ENCODE data around the gene TRPV3.
"Not testable (repeated sequence)": the region's sequence is repeated elsewhere in the genome, so short reads cannot be mapped to it uniquely, and the experiment has no call there.

The TRPV3 gene

DNA sequence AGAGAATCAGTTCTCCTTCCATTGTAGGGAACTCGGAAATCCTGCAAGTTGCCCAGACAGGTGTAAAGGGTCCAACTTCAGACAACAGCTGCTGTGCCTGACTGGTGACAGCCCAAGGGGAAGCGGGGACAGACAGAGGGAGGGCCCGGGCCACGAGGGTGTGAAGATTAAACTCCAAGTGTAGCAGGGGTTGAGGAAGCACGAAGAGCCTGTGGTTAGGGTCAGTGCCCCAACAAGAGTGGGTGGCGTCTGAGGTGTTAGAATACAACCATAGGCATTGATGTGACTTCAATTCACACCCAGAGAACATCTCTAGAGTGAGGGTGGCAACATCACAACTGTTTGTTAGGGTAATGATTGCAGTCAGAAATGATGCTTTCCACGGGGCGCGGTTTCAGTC, 42.7 kb downstream of the TRPV3 start:
- no peak for DNase-seq

GRCh38 chr17:3514167-3514566, 43.4 kb downstream of the TRPV3 start:
- not testable (repeated sequence) for DNase-seq

- DNase-seq = no peak
These were observed 44.1 kb downstream of the TRPV3 start for GRCh38 chr17:3513305-3514035.

DNA sequence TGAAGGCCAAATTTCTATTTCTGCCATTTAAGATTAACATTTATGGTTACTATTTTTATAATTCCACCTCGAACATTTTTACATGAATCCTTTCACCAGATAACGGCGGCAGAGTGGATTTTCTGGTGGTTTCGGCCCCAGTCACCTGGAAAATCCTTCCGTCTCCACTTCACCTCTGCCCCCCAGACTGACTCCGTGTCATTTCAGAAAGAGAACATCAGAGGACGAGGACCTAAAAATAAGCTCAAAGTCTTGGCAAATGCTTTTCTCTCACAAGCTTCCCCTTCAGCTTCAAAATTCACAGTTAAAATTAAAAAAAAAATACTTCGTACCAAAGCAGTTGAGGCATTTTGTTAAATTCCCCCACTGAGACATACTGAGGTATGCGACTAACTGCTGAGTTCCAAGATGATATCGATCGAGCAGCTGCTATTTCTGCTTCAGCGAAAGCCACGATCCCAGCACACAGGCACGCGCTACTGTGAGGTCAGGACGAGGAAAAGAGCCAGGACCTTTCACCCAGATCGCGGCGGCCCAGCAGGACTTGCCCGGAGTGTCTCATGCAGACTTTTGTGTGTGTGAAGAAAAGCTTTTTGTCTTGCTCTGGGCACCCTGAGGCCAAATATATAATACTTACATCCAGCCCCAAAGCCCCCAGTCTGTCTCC, 45.0 kb downstream of the TRPV3 start:
- no peak for DNase-seq

DNA sequence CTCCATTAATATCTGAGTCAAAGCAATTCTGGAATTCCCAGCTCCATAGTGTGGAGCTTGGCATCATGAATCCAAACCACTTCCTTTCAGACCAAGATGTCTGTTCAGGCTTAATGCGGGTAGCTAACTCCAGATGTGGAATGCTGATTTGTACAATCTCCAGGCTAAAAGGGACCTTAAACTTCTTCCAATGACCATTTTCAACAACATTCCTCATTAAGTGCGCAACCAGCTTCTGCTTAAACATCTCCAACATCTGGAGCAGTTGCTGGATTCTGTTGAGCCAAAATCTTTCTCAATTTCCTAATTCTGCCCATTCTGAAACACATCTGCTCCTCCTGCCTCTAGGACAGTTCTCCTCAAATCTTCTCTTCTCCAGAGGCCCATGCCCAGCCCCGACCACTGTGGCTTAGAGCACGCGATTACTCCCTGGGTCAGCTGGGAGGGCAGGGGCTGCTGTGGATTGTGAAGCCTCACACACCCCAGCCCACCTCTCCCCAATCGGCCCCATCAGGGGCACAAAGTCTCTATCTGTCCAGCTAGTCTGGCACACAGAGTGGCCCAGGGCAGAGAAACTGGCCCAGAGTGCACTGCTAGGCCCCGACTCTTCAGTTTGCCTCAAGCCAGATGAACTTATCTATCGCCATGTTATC, 45.6 kb downstream of the TRPV3 start:
- DNase-seq = no peak

GRCh38 chr17:3510090-3510489, 47.5 kb downstream of the TRPV3 start:
- DNase-seq = no peak

GRCh38 chr17:3507869-3508268, 49.7 kb downstream of the TRPV3 start:
- DNase-seq = no peak

GRCh38 chr17:3507071-3507470, 50.5 kb downstream of the TRPV3 start:
- DNase-seq = no peak

GRCh38 chr17:3506054-3506453, 51.6 kb downstream of the TRPV3 start:
- no peak for DNase-seq

DNA sequence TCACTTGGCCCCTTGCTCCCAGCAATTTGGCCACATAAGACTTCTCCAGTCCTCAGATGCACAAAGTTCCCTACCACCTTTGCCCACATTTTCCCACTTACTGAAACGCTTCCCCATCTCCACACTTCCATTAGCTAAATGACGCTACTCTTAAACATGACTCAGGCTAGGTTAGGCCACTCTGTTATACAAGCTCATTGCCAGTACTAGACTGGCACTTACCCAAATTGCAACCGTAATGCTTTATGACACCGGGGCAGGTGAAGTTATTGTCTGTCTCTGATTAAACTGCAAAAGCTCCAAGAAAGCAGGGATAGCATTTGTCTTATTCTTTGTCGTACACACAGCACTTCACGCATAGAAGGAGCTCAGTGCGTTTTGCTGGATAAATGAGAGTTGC, 52.6 kb downstream of the TRPV3 start:
- no peak for DNase-seq

DNA sequence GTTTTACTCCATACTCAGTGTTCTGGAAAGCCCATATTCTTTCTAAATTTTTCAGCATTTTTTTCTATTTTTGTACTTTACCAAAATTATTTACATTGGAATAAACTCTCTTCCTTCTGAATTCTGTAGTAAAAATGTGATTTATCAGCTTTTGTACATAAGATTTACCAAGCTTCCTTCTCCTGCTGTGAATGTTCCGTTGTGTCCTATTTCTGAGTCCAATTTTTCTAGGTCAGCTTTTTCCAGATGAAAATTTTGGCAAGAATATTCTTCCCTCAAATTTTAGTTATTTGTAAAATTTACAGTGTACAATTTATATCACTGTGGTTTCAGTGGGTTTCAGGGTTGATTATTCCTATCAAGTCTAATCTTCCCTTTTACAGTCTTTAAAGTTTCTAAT, 54.3 kb downstream of the TRPV3 start:
- DNase-seq = no peak

DNA sequence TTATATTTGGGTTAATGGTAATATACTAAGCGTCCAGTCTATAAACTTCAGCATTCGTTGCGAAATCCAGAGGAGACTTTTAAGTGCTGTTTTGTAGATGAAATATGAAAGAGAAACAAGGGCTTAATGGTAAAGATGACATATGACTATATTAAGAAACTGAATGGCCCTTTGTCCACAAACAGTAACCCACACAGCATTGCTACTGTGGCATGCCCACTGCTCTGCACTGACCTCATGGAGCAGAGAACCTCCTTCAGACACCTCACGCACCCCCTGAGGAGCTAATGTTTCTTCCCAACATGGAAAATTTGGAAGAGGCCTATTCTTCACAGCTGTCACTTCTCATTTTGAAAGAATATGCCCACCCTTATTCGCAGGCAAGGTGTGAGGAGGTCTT, 55.1 kb downstream of the TRPV3 start:
- DNase-seq = no peak

DNA sequence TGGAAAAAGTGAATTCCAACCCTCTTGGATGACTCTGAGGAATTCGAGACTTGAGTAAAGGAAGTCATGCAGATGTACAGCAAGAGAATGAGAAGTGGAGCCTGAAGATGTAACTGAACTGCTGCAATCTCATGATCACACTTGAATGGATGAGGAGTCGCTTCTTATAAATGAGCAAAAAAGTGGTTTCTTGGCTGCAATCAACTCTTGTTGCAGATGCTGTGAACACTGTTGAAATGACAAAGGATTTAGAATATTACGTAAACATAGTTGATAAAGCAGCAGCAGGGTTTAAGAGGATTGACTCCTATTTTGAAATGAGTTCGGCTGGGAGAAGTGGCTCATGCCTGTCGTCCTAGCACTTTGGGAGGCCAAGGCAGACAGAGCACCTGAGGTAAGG, 56.3 kb downstream of the TRPV3 start:
- no peak for DNase-seq

GRCh38 chr17:3497101-3497500, 60.5 kb downstream of the TRPV3 start:
- no peak for DNase-seq

- no peak for DNase-seq
These were observed 72.0 kb downstream of the TRPV3 start for GRCh38 chr17:3485481-3486068.

GRCh38 chr17:3482852-3483251, 74.8 kb downstream of the TRPV3 start:
- no peak for DNase-seq

GRCh38 chr17:3479988-3480387, 77.6 kb downstream of the TRPV3 start:
- DNase-seq = no peak

DNA sequence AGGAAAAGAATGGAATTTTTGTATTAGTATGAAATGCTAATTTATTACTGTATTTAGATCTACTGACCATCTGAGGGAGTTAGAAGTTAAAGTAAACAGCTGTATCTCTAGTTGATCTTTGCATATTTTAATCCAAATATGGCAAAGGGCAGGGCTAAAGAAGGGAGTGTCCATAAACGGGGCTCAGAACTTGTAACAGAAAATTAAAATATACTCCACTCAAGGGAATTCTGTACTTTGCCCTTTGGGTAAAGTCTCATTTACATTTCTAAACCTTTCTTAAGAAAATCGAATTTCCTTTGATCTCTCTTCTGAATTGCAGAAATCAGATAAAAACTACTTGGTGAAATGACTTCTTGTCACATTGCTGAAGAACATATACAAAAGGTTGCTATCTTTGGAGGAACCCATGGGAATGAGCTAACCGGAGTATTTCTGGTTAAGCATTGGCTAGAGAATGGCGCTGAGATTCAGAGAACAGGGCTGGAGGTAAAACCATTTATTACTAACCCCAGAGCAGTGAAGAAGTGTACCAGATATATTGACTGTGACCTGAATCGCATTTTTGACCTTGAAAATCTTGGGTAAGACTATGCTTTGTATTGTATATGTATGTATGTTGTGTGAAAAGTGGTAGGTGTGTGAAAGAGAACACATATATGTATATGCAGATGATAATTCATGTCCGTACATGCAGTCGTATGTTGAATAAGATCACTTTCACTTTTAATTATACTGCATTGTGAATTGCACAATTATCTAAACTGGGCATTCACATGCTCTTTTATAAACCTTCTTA, 81.6 kb downstream of the TRPV3 start, which contains the start of gene ASPA:
ASPA (plus strand) TSS at position 186 of the 799 bp plus-strand sequence; CDS start at position 349, 163 bp downstream.
- no peak for DNase-seq

GRCh38 chr17:3475251-3475685, 82.3 kb downstream of the TRPV3 start:
- DNase-seq = no peak

GRCh38 chr17:3474212-3474611, 83.4 kb downstream of the TRPV3 start:
- no peak for DNase-seq

GRCh38 chr17:3472137-3472536, 85.5 kb downstream of the TRPV3 start:
- no peak for DNase-seq

DNA sequence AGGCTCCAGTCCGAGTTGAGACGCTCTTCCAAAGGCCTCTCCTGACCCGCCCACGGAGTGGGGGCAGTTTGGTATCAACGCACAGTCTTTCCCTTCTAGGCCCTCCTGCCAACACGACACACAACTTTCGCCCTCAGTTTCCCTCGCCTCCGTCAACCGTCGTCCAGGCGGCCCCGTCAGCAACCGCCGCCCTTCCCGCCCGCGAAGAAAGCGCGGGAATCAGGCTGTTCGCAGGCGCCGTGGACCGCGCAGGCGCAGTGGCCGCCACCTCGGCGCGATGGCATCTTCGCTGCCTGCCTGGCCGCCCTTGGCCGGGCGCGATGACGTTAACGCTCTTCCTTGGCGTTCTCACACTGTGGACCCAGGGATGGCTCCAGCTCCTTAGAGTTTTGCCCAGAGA, 86.0 kb downstream of the TRPV3 start, which contains the start of gene SPATA22:
SPATA22 (minus strand) TSS at position 221 of the 400 bp plus-strand sequence. CDS start 2,494 bp downstream, outside the sequence.
- DNase-seq = no peak

DNA sequence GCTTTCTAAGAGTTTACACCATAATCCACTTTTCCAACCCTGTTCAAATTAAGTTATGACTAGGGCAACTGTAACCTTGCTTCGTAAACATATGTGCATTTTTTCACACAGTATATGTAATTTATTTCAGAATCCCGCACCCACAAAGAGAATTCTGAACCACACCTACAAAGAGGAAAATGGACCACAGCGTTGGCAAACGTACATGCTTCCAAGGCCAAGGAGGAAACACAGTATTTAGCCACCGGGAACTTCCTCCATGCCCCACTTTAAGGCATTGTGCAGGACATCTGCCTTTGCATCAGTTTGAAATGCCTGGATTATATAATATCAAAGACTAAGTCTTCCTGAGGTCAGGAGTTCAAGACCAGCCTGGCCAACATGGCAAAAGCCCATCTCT, 88.1 kb downstream of the TRPV3 start:
- no peak for DNase-seq
